Measurements from ENCODE around the gene ADAMTS17.

Gene ADAMTS17

DNA sequence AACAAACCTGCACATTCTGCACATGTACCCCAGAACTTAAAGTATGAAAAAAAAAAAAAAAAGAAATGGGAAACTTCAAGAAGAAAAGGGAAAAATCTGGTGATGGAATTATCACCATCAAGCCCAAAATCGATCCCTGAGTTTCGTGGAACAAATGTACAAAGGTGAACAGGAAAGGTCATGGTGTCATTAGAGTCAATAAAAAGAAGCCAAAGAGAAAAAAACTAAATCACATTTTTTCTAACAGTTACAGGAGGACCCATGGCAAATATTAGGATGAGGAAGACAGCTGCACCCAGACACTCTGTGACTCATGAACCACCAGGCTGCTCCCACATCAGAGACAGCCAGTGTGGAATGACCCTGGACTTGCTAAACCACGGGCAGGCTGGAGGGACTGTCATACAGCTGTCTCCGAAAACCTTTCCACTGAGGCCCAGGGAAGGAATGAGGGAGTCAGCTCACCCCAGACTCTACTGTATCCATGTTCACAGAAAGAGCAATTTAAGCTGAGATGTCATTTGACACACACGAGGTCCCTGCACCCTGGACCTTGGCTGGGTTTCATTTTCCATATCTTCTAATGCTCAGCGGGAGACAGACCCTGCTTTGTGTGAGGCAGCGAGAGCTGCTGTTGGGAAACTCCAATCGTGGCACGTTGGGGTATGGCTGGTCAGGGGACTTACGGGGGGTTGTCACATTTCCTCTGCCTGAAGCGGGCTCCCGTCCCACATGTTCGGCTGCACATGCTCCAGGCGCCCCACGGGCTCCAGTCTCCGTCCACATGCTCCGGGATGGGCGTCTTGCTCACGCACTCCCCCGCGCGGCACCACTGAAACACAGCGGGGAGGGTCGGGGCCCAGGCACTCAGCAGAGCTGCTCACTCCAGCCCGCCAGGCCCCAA, 210.2 kb downstream of the ADAMTS17 start:
- peak; percentile 9 for DNase-seq (ENCODE audit: low read depth)

DNA sequence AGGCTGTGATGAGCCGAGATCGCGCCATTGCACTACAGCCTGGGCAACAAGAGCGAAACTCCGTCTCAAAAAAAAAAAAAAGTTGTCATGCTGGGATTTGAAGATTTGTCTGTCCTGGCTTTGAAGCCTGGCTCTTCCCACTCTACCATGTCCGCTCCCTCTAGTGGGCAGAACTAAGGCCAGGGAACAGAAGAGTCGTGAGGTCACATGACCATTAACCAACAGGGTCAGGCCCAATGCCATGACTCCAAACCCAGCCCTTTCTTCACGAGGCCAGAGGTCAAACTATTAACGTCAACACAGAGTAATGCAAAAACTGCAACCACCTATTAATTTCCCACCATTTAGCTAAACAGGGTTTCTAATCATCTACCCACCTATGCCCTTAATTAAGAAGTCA, 212.1 kb downstream of the ADAMTS17 start:
- no peak for DNase-seq (ENCODE audit: low read depth)

DNA sequence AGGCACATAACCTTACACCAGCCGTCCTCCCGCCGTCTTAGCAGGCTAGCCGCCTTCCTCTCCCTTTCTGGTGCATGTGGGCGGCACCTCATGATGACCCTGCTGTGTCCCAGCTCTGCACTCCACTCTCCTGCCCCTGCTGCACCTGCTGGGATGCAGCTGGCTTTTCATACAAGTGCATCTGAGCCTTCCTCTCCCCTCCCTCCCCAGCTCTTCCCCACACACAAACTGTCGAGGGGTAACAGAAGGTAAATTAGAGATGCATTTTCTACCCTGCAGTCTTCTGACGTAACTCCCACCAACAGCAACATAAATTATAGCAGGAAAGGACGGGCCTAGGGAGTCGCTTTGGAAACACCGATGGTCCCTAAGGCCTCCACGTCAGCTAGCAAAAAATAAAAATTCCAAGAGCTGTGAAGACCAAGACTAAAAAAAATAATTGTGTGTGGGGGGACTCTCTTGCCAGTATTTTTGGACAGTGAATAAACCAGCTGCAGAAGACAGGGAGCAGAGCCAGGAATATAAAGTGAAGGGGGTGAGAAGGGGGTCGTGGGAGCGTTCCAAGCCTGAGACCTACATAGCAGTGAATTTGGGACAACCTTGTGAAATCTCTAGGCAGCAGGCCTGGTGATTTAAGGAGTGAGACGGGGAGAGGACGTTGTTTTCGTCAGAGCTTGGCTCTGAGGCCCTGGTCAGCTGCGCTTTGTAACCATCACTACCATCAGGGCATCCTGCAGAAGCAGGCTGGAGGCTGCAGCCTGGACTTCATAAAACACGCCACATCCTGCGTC, 216.2 kb downstream of the ADAMTS17 start:
- no peak for DNase-seq (ENCODE audit: low read depth)

DNA sequence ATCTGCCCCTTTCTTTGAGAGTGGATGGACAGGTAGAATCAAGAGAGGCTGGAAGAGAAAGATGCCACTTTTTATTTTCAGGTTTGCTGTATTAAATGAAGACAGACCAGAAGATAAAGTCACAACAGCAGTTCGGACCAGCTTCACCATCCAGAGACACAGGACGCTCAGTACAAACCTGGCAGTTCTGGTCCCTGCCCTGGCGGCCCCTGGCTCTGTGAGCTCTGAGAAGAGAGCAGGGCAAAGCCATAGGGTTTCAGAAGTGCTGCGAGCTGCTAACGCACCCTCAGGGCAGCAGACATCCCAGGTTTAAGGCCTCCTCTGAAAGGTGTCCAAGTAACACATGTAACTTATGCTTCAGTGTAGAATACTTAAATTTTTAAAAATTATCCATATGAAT, 216.8 kb downstream of the ADAMTS17 start:
- no peak for DNase-seq (ENCODE audit: low read depth)

DNA sequence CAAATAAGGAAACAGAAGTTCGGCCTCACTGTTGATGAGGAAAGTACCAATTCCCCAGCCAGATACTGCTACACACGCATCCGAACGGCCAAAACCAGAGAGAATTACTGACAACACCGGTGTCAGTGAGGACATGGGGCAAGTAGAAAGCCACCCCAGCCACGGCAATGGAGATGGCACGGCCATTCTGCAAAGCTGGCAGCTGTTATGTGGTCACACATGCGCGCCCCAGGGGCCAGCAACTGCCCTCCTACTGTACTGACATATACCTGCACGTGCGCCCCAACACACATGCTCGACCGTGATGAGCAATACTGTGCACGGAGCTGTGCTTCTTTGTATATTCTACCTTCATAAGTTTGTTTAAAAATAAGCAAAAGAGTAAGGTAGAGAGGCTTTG, 217.4 kb downstream of the ADAMTS17 start:
- DNase-seq (ENCODE audit: low read depth) = no peak

DNA sequence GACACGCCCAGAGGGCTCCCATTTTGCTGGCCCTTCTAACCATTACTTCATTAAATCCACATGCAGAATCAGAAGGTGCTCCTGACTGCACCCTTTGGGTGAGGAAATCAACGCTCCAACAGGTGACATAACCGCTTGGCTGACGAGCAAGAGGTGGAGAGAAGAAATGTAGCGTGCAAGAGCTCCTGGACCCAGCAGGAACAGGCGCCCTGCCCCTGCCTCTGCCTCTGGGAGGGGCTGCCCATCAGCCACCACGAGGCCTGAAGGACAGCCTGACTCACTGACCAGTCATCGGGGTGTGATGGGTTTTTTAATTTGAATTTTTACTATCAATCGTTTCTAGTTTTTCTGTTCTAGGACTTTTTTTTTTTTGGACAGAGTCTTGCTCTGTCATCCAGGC, 218.2 kb downstream of the ADAMTS17 start:
- DNase-seq (ENCODE audit: low read depth) = no peak

DNA sequence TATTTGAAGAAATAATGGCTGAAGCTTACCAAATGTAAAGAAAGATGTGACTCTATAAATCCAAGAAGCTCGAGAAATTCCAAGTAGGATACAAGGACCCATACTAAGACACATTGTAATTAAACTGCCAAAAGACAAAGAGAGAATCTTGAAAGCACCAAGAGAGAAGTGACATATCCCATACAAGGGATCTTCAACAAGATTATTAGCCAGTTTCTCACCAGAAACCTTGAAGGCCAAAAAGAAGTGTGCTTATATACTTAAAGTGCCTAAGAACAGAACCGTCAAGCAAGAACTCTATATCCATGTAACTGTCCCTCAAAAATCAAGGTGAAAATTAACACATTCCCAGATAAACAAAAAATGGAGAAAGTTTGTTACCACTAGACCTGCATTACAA, 220.5 kb downstream of the ADAMTS17 start:
- no peak for DNase-seq (ENCODE audit: low read depth)

DNA sequence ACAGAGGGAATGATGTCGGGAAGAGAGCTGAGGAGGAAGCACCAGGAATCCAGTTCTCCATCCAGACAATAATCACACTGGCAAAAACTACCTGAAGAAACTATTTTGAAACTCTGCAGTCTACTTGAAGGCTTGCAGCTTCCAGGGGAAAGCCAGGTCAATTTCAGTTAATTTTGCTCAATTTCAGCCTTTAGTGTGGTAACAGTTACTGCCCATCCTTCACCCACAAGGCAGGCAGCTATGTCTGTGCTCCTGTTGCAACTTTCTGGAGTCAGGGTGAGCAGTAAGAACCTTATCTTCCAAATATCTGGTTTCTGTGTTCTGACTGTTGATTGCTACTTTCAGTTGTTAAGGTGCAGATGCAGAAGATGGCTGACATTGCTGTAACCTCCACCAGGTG, 221.7 kb downstream of the ADAMTS17 start:
- DNase-seq (ENCODE audit: low read depth) = no peak

DNA sequence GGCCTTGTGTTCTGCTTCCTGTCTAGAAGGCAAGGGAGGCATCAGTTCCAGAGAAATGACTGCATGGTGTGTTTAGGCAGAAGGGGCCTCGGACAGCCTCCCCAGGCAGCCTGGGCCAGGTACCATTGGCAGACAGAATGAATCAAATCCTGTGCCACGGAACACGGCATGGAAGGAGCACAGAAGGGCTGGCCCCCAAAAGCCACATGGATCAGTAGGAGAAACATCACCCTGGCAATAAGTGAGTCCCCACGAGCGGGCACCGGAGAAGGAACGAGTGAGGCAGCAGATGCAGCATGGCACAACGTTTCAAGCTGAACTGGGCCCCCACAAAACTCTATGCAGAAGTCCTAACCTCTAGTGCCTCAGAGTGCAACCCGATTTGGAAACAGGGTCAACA, 223.2 kb downstream of the ADAMTS17 start:
- no peak for DNase-seq (ENCODE audit: low read depth)

DNA sequence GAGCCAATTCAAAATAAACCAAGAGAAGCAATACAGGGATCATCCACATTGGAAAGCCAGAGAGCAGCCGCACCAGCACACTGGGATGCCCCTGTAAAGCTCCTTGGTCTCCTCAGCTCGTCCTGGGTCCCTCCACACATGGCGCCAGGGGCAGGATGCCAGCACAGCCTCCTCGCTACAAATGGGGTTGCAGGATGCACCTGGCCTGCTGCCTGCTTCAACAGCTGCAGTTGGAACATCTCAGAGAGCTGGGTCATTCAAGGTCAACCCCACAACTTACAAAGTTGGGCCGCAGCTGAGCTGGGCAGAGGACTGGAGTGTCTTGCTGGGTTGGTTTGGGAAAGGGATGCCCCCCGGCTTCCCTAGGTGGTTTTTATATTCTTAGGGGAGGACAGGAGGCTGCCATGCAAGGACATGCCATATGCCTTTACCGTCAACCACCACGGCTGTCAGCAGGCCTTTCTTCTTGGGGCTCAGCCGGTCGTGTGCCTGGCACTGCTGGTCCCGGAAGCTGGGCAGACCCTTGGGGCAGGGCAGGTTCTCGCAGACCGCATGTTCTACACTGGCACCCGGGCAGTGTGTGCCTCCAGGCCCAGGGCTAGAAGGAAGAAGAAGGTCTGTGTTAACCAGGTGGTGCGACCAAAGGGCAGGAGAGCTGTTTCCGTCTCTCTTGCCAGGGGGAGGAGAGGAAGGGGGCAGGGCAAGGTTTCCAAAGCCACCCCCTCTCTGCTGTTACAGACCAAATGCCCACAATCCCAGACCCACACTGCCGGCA, 225.2 kb downstream of the ADAMTS17 start:
- DNase-seq (ENCODE audit: low read depth) = no peak

DNA sequence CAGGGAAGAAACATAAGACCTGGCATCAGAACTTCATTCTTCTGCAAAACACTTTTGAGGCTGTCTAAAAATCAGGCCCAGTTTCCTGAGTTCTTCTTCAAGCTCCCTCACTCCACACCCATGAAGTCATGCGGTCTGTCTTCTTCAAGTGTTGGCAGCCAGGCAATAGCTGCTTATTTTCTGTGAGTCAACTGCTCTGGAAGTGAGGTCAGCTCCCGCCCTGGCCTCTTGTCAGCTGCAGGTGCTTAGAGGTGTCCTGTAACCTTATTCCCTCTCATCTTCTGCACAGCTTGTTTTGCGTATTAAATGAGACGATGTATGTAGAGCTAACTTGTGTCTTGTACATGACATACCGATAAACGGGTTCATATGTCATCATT, 226.1 kb downstream of the ADAMTS17 start:
- DNase-seq (ENCODE audit: low read depth) = no peak

DNA sequence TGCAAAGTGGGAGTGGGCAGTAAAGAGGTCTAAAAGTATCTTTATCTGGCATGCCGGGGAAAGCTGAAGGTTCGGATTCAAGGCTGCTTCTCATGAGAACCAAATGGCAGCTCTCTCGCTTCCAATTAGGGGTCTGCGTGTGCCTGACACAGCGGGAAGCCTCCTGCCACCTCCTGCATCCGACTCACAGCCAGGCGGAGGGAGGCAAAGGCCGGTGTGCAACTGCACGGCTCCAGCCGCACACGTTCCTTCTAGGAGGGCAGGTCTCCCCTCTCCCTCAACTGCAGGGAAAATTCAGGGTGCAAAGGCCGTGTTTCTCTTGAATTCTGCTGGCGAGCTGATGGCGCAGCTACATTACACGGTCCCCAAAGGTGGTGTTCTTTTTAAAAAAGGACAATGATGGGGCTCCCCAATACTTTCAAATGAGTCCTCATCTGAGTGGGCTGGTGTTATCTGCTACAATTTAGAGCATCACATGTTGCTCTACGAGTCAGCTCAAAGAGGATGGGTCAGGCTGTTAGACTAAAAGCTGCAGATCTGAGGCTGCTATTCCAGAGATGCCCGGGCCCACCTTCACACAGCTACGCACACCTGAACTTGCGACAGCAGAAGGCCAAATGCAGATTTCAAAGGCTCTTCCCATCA, 226.6 kb downstream of the ADAMTS17 start:
- DNase-seq (ENCODE audit: low read depth) = no peak

DNA sequence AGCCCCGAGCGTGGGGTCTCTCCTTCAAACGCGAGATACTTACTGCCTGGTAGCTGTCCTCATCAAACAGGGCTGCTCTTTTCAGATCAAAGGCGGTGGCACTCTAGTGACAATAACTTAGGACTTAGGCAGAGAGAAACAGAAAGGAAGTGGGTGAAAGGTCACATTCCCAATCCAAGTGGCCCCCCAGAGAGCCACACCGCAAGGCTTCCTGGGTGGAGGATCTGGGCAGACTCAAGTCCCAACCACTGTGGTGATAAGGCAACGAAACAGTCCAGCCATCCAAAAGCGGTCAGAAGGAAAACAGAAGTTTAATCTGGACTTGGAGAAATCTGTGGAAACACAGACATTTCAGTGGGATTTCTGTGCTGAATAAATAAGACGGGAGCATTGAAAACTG, 227.2 kb downstream of the ADAMTS17 start:
- no peak for DNase-seq (ENCODE audit: low read depth)

DNA sequence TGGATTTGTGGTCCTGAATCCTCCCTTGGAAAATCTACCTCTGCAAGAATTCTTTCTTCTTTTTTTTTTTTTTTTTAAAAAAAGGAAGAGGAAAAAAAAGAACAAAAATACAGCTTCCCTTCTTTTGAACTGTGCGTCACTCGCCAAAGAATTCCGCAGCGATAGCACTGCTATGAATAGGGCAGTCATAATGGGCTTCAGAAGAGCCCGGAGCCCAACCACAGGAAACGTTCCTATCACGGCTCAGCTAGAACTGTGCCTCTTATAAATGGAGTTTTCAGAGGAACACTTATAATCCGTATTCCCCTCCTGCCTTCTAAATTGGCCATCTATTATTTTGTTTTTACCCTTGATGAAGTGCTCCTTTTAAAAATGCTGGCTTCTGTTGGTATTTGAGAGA, 227.7 kb downstream of the ADAMTS17 start:
- DNase-seq (ENCODE audit: low read depth) = no peak

DNA sequence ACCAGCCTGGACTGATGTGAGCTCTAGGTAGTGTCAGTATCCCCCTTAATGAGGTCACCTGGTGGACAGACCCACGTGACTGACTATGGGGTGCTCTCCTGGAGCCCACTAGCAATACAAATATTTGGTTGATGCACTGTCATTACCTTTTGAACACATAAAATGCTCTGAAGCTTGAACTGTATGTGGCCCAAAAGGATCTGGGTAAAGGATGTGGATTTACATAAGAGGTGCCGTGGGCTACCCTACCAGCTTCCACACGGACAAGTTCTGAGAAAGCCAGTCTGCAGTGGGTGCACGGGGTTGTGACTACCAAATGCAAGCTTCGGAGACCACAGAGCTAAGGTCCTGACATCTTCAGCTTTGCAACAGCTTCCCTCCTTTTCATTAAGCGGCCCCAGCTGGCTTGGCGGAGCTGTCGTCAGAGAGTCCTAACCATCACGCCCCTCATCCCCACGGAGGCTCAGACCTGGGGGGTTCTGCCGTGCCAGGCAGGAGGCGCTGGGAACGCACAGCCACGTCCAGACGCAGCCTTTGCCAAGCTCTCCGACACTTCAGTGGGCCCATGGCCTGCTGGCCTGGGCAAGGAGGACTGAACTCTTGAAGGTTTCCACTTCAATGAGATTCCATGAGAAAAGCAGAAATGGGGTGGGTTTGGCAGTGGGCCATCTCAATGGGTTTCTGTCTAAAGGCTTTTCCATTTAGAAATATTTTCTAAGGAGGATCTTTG, 228.3 kb downstream of the ADAMTS17 start:
- DNase-seq (ENCODE audit: low read depth) = no peak

DNA sequence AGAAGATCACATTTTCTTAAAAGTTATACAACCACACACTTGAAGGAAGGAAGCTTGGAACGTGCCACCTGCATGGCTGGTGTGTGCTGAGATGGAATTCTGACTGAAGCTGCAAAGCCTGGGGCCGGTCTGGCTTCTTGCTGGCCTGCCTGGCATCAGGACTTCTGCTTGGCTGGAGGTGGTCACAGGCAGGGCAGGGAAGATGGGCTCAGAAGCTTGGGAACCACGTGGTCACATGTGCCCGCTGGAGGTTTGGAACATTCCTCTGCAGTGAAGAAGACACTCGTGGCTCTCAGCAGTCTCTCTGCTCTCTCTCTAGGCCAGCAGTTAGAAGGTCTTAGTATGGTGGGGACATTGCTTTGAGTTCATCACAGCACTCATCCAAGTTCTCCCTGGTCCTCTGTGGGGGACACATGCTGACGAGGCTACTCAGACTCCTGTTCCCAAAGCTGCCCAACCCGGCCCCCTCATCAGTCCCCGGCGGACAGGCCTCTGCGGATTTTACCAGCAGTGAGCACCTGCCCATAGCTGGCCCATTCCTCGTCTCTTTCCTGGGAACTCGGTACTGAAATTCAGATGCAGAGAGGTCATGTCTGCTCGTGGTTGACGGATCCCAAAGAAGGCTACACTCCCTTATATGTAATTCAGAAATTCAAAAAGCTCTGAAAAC, 229.0 kb downstream of the ADAMTS17 start:
- DNase-seq (ENCODE audit: low read depth) = no peak

DNA sequence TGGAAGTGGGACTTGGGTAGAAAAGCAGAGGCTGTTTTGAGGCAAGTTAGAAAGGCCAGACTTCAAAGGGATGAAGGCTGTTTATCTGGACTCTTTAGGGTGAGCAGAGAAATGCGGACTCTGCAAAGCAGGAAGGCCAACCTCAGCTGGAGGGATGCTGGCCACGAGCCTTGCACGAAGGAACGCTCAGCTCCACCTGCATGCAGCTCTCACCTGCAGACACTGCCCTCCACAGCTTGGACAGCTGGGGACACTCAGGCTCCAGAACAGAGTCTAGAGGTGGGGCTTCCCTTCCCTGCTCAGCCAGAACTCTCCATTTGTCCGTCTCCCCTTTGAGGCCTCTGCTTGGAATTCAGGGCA, 229.7 kb downstream of the ADAMTS17 start:
- DNase-seq (ENCODE audit: low read depth) = no peak

DNA sequence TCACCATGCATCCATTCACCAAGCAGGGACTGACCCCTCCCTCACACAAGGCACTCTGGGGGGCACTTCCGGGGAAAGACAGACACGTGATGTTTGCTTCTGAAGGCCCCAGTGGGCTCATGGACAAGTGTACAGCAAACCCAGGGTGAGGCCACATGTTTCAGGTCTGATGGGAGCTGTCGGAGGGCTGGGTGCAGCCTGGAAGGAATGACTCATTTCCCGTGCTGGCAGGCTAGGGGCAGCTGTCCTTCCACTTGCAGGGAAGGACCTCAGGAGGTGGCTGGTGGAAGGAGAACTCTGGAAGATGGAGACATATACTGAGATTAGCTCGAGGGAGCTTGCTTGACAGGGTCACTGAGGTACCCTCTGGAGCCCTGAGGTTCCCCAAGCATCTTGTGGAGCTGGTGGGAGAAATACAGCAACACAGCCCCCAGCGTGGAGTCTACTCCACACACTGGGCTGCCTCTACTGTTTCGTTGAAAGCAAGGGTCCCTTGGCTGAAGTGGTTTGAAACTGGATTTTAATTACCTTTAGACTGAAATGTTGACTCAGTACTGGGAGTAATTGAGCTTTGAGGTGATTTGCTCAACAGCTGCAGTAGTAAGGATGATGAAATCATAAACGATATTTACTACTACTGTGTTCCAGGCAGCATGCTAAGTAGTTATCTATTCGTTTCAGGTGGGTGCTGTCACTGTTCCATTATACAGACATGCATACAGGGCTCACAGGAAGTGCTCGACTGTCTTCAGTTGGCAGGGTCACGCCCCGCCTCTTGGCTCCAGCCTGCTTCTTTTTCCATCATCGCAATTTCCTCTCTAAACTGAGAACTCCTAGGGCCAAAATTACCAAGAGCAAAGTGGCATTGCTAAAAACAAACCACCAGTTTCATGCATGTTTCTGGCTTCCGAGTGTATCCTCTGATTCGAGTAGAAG, 230.4 kb downstream of the ADAMTS17 start:
- no peak for DNase-seq (ENCODE audit: low read depth)

DNA sequence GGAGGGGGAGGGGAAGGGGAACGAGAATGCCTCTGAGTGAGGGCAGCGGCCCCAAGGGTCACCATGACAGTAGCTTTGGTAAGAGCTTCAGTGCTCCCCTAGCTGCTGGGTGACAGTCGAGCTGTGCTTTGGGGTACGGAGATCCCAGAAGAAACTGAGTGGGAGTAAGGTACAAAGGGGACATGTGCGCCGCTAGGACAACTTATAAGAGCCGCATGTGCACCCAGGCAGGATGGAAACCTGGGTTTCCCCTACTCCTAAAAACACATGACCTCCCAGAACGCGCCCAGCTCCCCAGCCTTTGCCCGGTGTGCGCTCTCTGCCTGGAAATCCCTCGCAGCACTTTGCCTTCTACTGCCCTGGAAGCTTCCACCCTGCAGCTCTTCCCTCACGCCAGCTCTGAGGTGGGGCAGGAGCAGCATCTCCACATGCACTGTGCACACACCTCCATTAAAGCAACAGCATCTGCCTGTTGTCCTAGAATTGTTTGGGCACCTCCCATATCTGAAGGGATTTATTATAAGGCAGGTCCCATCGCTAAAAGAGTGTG, 232.2 kb downstream of the ADAMTS17 start:
- DNase-seq (ENCODE audit: low read depth) = no peak

DNA sequence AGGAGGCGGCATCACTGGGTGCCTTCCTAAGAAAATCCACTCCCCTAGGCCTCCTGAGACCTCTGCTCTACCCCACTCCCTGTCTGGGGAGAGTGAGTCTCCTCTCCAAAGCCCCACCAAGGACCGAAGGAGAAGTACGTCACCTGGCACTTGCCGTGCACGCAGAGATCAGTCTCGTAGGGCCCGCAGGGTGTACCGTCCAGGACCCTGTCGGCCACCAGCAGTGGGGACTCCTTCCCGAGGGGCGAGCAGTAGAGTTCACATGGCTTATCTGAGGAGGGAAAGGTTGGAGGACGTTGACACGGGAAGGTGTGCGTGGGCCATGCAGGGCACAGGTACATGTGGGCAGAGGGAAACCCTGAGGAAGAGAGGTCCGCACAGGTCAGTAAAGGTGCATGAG, 232.9 kb downstream of the ADAMTS17 start:
- no peak for DNase-seq (ENCODE audit: low read depth)

All from activated T-helper 9 cell treated with anti-CD3 and anti-CD28 coated beads, Interleukin-2, amount 50 U/mL, for 16 hours (primary cell).